ENCODE results near the gene CARD11.

DNA sequence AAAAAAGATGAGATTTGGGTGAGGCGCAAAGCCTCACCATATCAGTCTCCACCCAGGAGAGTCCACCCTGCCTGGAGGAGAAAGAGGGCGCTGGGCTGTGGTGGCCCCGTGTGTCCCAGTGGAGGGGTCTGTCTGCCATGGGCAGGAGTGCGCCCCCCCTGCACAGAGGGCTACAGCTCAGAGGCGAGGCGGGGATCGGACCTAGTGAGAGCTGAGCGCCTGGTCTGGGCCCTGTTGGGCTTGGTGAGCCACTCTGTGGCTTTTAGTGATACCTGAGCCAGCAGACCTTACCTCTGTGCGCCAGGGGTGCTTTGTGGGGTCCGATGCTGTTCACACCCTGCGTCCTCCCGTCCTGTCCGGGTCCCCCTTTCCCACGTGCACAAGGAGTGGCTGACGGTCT, 173.7 kb downstream of the CARD11 start:
- TF ChIP-seq, protein P1, sequence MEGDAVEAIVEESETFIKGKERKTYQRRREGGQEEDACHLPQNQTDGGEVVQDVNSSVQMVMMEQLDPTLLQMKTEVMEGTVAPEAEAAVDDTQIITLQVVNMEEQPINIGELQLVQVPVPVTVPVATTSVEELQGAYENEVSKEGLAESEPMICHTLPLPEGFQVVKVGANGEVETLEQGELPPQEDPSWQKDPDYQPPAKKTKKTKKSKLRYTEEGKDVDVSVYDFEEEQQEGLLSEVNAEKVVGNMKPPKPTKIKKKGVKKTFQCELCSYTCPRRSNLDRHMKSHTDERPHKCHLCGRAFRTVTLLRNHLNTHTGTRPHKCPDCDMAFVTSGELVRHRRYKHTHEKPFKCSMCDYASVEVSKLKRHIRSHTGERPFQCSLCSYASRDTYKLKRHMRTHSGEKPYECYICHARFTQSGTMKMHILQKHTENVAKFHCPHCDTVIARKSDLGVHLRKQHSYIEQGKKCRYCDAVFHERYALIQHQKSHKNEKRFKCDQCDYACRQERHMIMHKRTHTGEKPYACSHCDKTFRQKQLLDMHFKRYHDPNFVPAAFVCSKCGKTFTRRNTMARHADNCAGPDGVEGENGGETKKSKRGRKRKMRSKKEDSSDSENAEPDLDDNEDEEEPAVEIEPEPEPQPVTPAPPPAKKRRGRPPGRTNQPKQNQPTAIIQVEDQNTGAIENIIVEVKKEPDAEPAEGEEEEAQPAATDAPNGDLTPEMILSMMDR (IDR thresholded peaks at IDR 0.05): no peak
- TF ChIP-seq POLR2A (IDR thresholded peaks at IDR 0.05): no peak

All from right lobe of liver (tissue), 4 donors.